ENCODE results near the gene PPIF. TPM values are rescaled to one million over a fixed set of nuclear protein-coding genes. Genes with fewer than 3 reads are reported as not detected.
A peak's percentile ranks its signal among the peaks of the same experiment; 100 is the strongest.

Gene PPIF
- total and polyA plus RNA-seq, 2 of the 13 experiments (the other 11 are each of a cell fraction or from before 2014, with no cell fraction given): 147 to 157 TPM

DNA sequence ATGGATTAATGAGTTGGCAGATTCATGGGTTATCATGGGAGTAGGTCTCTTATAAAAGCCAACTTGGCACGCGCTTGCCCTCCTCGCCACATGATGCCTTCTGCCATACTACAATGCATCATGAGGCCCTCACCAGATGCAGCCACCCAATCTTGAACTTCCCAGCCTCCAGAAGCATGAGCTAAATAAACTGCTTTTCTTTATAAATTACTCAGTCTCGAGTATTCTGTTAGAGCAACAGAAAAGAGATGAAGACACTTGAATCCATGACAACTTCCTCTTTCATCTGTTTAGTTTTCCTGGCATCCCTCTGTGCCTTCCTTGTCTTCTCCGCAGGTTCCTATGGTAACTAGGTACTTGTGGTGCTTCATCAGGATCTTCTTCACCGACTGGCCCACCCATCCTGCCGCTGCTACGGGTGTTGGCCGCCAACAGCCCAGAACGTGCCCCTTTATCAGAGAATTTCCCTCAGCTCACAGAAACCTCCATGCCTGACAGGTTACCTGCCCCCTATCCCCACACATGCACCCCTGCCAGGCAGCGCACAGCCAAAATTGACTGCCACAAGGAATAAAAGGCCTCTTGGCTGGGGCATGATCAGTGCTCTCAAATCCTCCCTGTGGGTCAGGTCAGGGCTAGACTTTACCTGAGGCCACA lies 28.0 kb upstream of the PPIF start:
- WGBS (ENCODE audit: low lambda C conversion rate): 84% methylated on average over 11 of the region's 11 CpGs
- no peak overlapping the region for H3K4me3 ChIP-seq (replicated peaks in 1 of 3; ENCODE audit: insufficient read depth in 1 of 3, low read depth in 2 of 3, low read length in 3 of 3)
- no peak overlapping the region for H3K4me2 ChIP-seq (ENCODE audit: low read depth, low read length)
- H3K27ac ChIP-seq (ENCODE audit: extremely low read length, insufficient read depth, low read length): no peak overlapping the region
- no peak for DNase-seq (ENCODE audit: low spot score)
- intact Hi-C loops (cut with micrococcal nuclease; ENCODE audit: unreplicated experiment): no loop called here
- TF ChIP-seq HMG20B (CRISPR knock-in tag; conservative IDR thresholded peaks at IDR 0.05): no peak
- no peak for TF ChIP-seq NFIC (IDR thresholded peaks at IDR 0.05; ENCODE audit: low read length)
- peak; percentile 70; the same call in 1 of the 2 replicates for TF ChIP-seq ZNF564 (CRISPR knock-in tag; IDR thresholded peaks at IDR 0.05)
- H2AFZ ChIP-seq (ENCODE audit: low read length): no peak overlapping the region
- in situ Hi-C loops (cut with HindIII; ENCODE audit: extremely low pct_ligation_motif_present, low pct_unique_long_range_greater_than_20kb): no loop called here
- BruUV-seq (replicated peaks): no TSS peak
- POLR2A ChIA-PET: interaction anchor here (1.0 kb wide), 1 partner anchor 17 kb away, joined by 3 read pairs; no protein-coding TSS in a partner anchor
- no peaks in the 10 kb centered on the region for H3K27me3 ChIP-seq (ENCODE audit: control insufficient read depth in 1 of 2, insufficient read depth in 2 of 2, low read length in 2 of 2)
- H3K36me3 ChIP-seq (replicated peaks in 1 of 2; ENCODE audit: control insufficient read depth in 1 of 2, insufficient read depth in 2 of 2, low read length in 2 of 2): peaks cover 0 to 2% of the 10 kb centered on the region in 2 experiments; a peak in 1 of 5 replicates
- H3K4me1 ChIP-seq (ENCODE audit: insufficient read depth, low read length): peaks cover 26% of the 10 kb centered on the region
- no peak overlapping the region for H3K9ac ChIP-seq (ENCODE audit: insufficient read depth, low read depth, low read length)
- no peaks in the 10 kb centered on the region for H3K9me3 ChIP-seq (ENCODE audit: low read length)
- no peaks in the 10 kb centered on the region; the same call in 1 of the 2 replicates for H4K20me1 ChIP-seq (ENCODE audit: insufficient read depth, low read length)
- ATAC-seq: no peak
- CTCF ChIA-PET (ENCODE audit: low intra/inter-chr PET ratio, low total read pairs): no interaction called here
- FAIRE-seq: no peak
- H3K79me2 ChIP-seq (ENCODE audit: insufficient read depth, low read length): no peaks in the 10 kb centered on the region

DNA sequence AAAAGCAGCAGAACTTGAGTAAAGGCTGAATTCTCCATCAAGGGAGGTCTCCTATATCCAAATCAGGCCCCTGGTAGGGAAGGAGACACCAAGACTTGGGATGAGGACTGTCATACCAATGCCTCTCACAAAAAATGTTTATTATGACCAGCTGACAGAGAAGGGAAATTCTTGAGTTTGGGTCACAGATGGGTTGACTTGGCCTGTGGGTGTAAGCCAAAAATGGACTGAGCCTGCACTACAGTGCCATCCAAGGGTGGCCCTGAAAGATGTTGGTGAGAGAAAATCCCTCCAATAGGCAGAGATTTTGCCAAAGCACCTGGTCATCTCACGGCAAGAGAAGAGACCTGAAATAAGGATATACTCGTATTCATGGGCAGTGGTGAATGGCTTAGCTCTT lies 27.0 kb upstream of the PPIF start:
- Histone ChIP-seq H2AFZ (ENCODE audit: low read length) (no peak overlapping the region), H3K79me2 (ENCODE audit: insufficient read depth, low read length) (no peaks in the 10 kb centered on the region), H3K4me1 (ENCODE audit: insufficient read depth, low read length) (peaks cover 26% of the 10 kb centered on the region), H3K9me3 (ENCODE audit: low read length) (no peaks in the 10 kb centered on the region), H4K20me1 (ENCODE audit: insufficient read depth, low read length) (no peaks in the 10 kb centered on the region; the same call in 1 of the 2 replicates), H3K27ac (ENCODE audit: extremely low read length, insufficient read depth, low read length) (no peak overlapping the region), H3K4me2 (ENCODE audit: low read depth, low read length) (no peak overlapping the region), H3K4me3 (replicated peaks in 1 of 3; ENCODE audit: insufficient read depth in 1 of 3, low read depth in 2 of 3, low read length in 3 of 3) (no peak overlapping the region), H3K9ac (ENCODE audit: insufficient read depth, low read depth, low read length) (no peak overlapping the region), H3K36me3 (replicated peaks in 1 of 2; ENCODE audit: control insufficient read depth in 1 of 2, insufficient read depth in 2 of 2, low read length in 2 of 2) (no peaks in the 10 kb centered on the region), H3K27me3 (ENCODE audit: control insufficient read depth in 1 of 2, insufficient read depth in 2 of 2, low read length in 2 of 2) (0 out of 5 replicates have a peak, but pooled peaks cover 0 to 3% of the 10 kb centered on the region in 2 experiments)
- WGBS (ENCODE audit: low lambda C conversion rate): 97% methylated on average over 2 of the region's 2 CpGs
- no peak for FAIRE-seq
- ChIA-PET CTCF (ENCODE audit: low intra/inter-chr PET ratio, low total read pairs) (no interaction called here), POLR2A (no interaction called here)
- in situ Hi-C loops (cut with HindIII; ENCODE audit: extremely low pct_ligation_motif_present, low pct_unique_long_range_greater_than_20kb): no loop called here
- no TSS peak for BruUV-seq (replicated peaks)
- no peak for ATAC-seq
- intact Hi-C loops (cut with micrococcal nuclease; ENCODE audit: unreplicated experiment): no loop called here
- no peak for DNase-seq (ENCODE audit: low spot score)
- TF ChIP-seq BHLHE40 (IDR thresholded peaks at IDR 0.05; ENCODE audit: low read length) (no peak), ZEB1 (IDR thresholded peaks at IDR 0.05; ENCODE audit: insufficient replicate concordance, low read depth) (no peak), NRL (CRISPR knock-in tag; IDR thresholded peaks at IDR 0.05; ENCODE audit: borderline replicate concordance) (no peak), KAT2B (IDR thresholded peaks at IDR 0.05; ENCODE audit: borderline replicate concordance, low read depth, low read length) (no peak), PHF5A (CRISPR knock-in tag; IDR thresholded peaks at IDR 0.05; ENCODE audit: low read depth, unreplicated experiment) (no peak), ARHGAP35 (CRISPR knock-in tag; IDR thresholded peaks at IDR 0.05; ENCODE audit: borderline replicate concordance) (no peak)
- TF ChIP-seq, protein P1, sequence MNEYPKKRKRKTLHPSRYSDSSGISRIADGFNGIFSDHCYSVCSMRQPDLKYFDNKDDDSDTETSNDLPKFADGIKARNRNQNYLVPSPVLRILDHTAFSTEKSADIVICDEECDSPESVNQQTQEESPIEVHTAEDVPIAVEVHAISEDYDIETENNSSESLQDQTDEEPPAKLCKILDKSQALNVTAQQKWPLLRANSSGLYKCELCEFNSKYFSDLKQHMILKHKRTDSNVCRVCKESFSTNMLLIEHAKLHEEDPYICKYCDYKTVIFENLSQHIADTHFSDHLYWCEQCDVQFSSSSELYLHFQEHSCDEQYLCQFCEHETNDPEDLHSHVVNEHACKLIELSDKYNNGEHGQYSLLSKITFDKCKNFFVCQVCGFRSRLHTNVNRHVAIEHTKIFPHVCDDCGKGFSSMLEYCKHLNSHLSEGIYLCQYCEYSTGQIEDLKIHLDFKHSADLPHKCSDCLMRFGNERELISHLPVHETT (CRISPR knock-in tag; conservative IDR thresholded peaks at IDR 0.05): no peak

All from HepG2 (cell line).